DOHH2 (cell line): ENCODE results near the gene ARID1A.

Experiments
- H3F3A ChIP-seq: fragments of 200-600 bp; sonication (generic), shearing (Covaris generic); 2 replicates; pipeline ENCODE4 v1.6.0; 2016; ENCODE audit warnings: antibody characterized with exemption, mild to moderate bottlenecking; ENCODE audit not compliant: control insufficient read depth, insufficient read depth
- H3K27ac ChIP-seq: fragments of 200-600 bp; sonication (generic); 2 replicates; pipeline ENCODE4 v1.5.1; 2014; ENCODE audit warnings: low read depth, mild to moderate bottlenecking, low read length, moderate library complexity
- H3K27me3 ChIP-seq: fragments of 200-600 bp; sonication (generic); 2 replicates; pipeline ENCODE4 v1.6.1; 2014; ENCODE audit warnings: mild to moderate bottlenecking, low read length, mixed read lengths; ENCODE audit not compliant: control insufficient read depth
- H3K36me3 ChIP-seq: fragments of 200-600 bp; sonication (generic); 2 replicates; pipeline ENCODE4 v1.6.1; 2014; ENCODE audit warnings: mild to moderate bottlenecking, low read length, moderate library complexity, mixed read lengths; ENCODE audit not compliant: control insufficient read depth
- H3K4me1 ChIP-seq: fragments of 200-600 bp; sonication (generic); 2 replicates; pipeline ENCODE4 v1.6.1; 2014; ENCODE audit warnings: mild to moderate bottlenecking, low read length, mixed read lengths; ENCODE audit not compliant: control insufficient read depth
- H3K4me2 ChIP-seq: fragments of 200-600 bp; sonication (generic); 2 replicates; pipeline ENCODE4 v1.6.0; 2014; ENCODE audit warnings: mild to moderate bottlenecking, low read length, moderate library complexity
- H3K4me3 ChIP-seq: fragments of 200-600 bp; sonication (generic); 2 replicates; pipeline ENCODE4 v1.5.1; 2014; ENCODE audit warnings: mild to moderate bottlenecking, low read length, mixed read lengths
- H3K79me2 ChIP-seq: fragments of 200-600 bp; sonication (generic); 2 replicates; pipeline ENCODE4 v1.6.1; 2014; ENCODE audit warnings: mild to moderate bottlenecking, low read length, mixed read lengths; ENCODE audit not compliant: control insufficient read depth
- H3K9me2 ChIP-seq: fragments of 200-600 bp; sonication (generic); replicated peaks from 2 replicates; pipeline ENCODE4 v1.6.1; 2014; ENCODE audit warnings: mild to moderate bottlenecking, low read length, mixed read lengths; ENCODE audit not compliant: control insufficient read depth
- H3K9me3 ChIP-seq: fragments of 200-600 bp; sonication (generic); 2 replicates; pipeline ENCODE4 v1.6.1; 2014; ENCODE audit warnings: antibody characterized with exemption, low read length, mixed read lengths; ENCODE audit not compliant: control insufficient read depth, insufficient read depth
- H4K20me1 ChIP-seq: fragments of 200-600 bp; sonication (generic); 2 replicates; pipeline ENCODE4 v1.6.0; 2014; ENCODE audit warnings: low read depth, mild to moderate bottlenecking, antibody characterized with exemption, low read length, moderate library complexity; ENCODE audit not compliant: control insufficient read depth, insufficient read depth
- EZH2phosphoT487 ChIP-seq: fragments of 200-600 bp; sonication (generic); IDR thresholded peaks from 2 replicates; pipeline ENCODE4 v1.6.1; 2017; ENCODE audit warnings: borderline replicate concordance, mild to moderate bottlenecking, antibody characterized with exemption, low read length, moderate library complexity, mixed read lengths
- TF ChIP-seq, protein P1 (sequence below): fragments of 200-600 bp; sonication (generic); IDR thresholded peaks from one replicate; pipeline ENCODE4 v1.5.1; 2014; ENCODE audit warnings: antibody characterized with exemption, mild to moderate bottlenecking, low read depth, low read length; ENCODE audit not compliant: poor library complexity, severe bottlenecking

The ARID1A gene

DNA sequence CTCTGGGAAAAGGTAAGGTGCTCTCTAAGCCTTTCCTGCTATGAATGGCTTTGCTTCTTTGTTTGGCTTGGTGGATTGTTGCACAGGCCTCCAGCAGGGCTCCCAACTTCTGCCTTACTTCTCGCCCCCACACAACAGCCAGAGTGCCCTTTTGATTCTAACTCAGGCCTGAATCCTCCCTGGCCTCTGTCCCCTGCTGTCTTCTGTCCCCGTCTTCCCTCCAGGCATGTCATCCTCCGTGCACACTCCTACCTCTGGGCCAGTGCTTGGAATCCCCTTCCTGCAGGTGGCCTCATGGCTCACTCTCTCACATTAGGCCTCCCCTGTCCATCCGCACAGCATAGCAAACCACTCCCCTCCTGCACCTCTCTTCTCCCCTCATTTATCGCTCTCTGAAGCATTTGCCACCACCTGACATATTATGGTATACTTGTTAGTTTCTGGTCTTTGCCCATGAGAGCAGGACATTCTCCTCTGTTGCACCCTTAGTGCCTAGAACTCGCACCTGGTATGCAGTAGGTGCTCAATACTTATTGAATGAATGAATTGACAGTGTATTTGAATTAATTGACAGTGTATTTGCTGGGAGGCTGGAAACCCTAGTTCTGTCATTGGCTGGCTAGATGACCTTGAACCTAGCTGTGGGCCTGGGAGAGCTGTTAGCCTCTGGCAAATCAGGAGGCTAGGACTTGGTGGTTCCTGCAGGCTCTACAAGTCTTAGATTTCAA lies 133.5 kb downstream of the ARID1A start:
- TF ChIP-seq, protein P1, sequence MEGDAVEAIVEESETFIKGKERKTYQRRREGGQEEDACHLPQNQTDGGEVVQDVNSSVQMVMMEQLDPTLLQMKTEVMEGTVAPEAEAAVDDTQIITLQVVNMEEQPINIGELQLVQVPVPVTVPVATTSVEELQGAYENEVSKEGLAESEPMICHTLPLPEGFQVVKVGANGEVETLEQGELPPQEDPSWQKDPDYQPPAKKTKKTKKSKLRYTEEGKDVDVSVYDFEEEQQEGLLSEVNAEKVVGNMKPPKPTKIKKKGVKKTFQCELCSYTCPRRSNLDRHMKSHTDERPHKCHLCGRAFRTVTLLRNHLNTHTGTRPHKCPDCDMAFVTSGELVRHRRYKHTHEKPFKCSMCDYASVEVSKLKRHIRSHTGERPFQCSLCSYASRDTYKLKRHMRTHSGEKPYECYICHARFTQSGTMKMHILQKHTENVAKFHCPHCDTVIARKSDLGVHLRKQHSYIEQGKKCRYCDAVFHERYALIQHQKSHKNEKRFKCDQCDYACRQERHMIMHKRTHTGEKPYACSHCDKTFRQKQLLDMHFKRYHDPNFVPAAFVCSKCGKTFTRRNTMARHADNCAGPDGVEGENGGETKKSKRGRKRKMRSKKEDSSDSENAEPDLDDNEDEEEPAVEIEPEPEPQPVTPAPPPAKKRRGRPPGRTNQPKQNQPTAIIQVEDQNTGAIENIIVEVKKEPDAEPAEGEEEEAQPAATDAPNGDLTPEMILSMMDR = no peak
- TF ChIP-seq EZH2phosphoT487 = no peak
- H3K79me2 ChIP-seq = peaks cover 49% of the 10 kb centered on the region
- no peaks in the 10 kb centered on the region for H3K9me2 ChIP-seq
- no peak overlapping the region for H3K27ac ChIP-seq
- H4K20me1 ChIP-seq = no peaks in the 10 kb centered on the region
- peak overlapping the region; percentile 62 for H3K4me2 ChIP-seq
- H3F3A ChIP-seq = peaks cover 12% of the 10 kb centered on the region
- peak overlapping the region; percentile 17 for H3K4me3 ChIP-seq
- H3K4me1 ChIP-seq = peaks cover 59% of the 10 kb centered on the region
- no peaks in the 10 kb centered on the region for H3K9me3 ChIP-seq
- H3K27me3 ChIP-seq = no peaks in the 10 kb centered on the region
- peaks cover 39% of the 10 kb centered on the region for H3K36me3 ChIP-seq

DNA sequence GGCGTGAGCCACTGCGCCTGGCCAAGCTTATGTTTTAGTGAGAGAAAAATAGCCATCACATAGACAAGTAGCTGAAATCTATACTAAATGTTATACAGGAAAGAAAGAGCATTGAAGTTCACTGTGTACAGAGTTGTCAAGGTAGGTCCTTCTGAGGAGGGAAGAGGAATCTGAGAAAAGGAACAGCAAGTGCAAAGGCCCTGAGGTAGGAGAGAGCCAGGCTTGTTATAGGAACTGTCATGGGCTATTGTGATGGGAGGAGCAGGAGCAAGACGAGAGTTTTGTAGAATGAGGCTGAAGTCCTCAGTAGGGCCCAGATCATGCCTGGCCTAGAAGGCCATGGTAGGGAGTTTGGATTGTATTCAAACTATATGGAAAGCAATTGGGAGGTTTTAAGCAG lies 135.2 kb downstream of the ARID1A start:
- Histone ChIP-seq H3K4me3 (no peak overlapping the region), H3K27me3 (no peaks in the 10 kb centered on the region), H3K36me3 (peaks cover 53% of the 10 kb centered on the region), H3F3A (peaks cover 10% of the 10 kb centered on the region; the same call in 1 of the 2 replicates), H3K9me2 (no peaks in the 10 kb centered on the region), H3K4me1 (peaks cover 51% of the 10 kb centered on the region), H4K20me1 (no peaks in the 10 kb centered on the region), H3K27ac (no peak overlapping the region), H3K79me2 (peaks cover 47% of the 10 kb centered on the region), H3K4me2 (no peak overlapping the region), H3K9me3 (no peaks in the 10 kb centered on the region)
- TF ChIP-seq EZH2phosphoT487 = no peak
- TF ChIP-seq, protein P1 = no peak
